BJ (cell line): ENCODE measurements around the gene FOXF1. TPM values are rescaled to one million over a fixed set of nuclear protein-coding genes. Genes with fewer than 3 reads are reported as not detected.

Experiments used
- CTCF ChIA-PET: fragments of 350-600 bp; formaldehyde crosslinking; extraction: SDS; loops from one replicate; lab custom pipeline; 2021; ENCODE audit warnings: antibody characterized with exemption, inconsistent platforms; lab: Yijun Ruan, JAX
- POLR2A ChIA-PET: fragments of 300-600 bp; sonication (Branson Sonifier 250); formaldehyde crosslinking; extraction: SDS; loops from one replicate; lab custom pipeline; 2021; ENCODE audit warnings: antibody characterized with exemption; lab: Charles Lee
- DNase-seq: peaks from one replicate; pipeline ENCODE4 v3.0.0-alpha.2; 2011; ENCODE audit warnings: low read depth
- H3K27me3 ChIP-seq: 2 replicates; pipeline ENCODE4 v1.6.0; 2011; ENCODE audit warnings: low read length; ENCODE audit not compliant: control insufficient read depth, insufficient read depth
- H3K36me3 ChIP-seq: 2 replicates; pipeline ENCODE4 v1.5.1; 2011; ENCODE audit warnings: low read length; ENCODE audit not compliant: control insufficient read depth, insufficient read depth
- H3K4me3 ChIP-seq: 2 replicates; pipeline ENCODE4 v1.5.1; 2011; ENCODE audit warnings: low read depth, mild to moderate bottlenecking, control low read depth, low read length
- CTCF ChIP-seq: IDR thresholded peaks from 2 replicates; pipeline ENCODE4 v1.5.1; 2011; ENCODE audit warnings: low read depth, mild to moderate bottlenecking, control low read depth, inconsistent platforms, low read length, moderate library complexity; ENCODE audit not compliant: insufficient read depth
- polyA plus RNA-seq: library from polyadenylated mRNA; depleted of rRNA; stranded (reverse); fragments of >200 nt; gene quantifications from 2 replicates; pipeline ENCODE4 v1.2.3, GENCODE V29; 2011

FOXF1 gene
- polyA plus RNA-seq, 1 experiment, result 7.7 TPM

GRCh38 chr16:86505185-86505898 lies 5.0 kb upstream of the FOXF1 start:
- H3K4me3 ChIP-seq, result peak overlapping the region; percentile 31
- H3K27me3 ChIP-seq, result peaks cover 25% of the 10 kb centered on the region
- no peak for DNase-seq
- CTCF ChIA-PET, result no interaction called here
- no peak for TF ChIP-seq CTCF
- H3K36me3 ChIP-seq, result no peaks in the 10 kb centered on the region; the same call in 1 of the 2 replicates
- POLR2A ChIA-PET, result no interaction called here

DNA sequence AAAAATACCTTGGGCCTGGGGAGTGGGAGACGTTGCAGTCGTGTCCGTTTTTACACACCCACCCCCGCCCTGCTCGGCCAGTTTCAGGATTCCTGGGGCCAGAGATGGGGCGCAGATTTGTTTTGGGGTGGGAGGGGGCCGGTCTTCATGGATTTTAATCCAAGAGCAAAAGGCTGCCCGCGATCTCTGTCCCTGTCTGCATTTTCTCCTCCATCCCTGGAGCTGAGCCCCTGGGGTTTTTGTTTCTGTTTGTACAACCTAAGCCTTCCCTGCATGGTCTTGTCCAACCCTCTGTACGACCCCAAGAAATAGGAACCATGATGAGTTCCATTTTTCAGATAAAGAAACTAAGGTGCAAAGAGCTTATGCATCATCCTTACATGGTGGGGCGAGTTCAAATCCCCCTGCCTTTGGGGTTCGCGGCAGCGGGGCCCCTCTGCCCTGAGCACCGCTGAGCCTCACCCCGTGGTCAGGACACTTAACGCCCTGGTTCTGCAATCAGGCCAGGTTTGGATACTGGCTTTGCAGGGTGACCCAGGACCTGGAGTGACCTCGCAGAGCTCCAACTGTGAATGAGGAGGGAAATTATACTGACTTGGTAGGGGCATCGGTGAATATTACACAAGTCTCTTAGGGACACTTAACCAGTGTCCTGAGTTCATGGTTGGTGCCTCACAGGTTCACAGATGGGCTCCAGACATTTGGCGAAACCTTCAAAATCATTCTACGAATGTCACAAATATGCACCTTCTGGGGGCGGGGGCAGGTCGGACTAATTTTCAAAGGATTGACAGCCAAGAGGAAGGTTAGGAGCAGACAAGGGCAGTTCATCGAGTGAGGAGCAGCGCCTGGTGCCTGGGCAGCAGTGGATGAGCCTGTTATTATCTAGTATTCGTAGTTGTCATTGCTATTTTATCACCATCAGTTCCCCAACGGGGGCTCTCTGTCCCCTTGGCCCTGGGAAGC lies 4.1 kb upstream of the FOXF1 start:
- ChIA-PET POLR2A (no interaction called here), CTCF (no interaction called here)
- H3K27me3 ChIP-seq, result peaks cover 20% of the 10 kb centered on the region
- no peak for DNase-seq
- H3K36me3 ChIP-seq, result no peaks in the 10 kb centered on the region; the same call in none of the 2 replicates
- H3K4me3 ChIP-seq, result peak overlapping the region; percentile 17
- no peak for TF ChIP-seq CTCF

- CTCF ChIA-PET, result interaction anchor here (2.0 kb wide), 1 partner anchor 10 kb away, joined by 9 read pairs; no protein-coding TSS in a partner anchor
Observed at GRCh38 chr16:86507173-86508027, 2.9 kb upstream of the FOXF1 start.

DNA sequence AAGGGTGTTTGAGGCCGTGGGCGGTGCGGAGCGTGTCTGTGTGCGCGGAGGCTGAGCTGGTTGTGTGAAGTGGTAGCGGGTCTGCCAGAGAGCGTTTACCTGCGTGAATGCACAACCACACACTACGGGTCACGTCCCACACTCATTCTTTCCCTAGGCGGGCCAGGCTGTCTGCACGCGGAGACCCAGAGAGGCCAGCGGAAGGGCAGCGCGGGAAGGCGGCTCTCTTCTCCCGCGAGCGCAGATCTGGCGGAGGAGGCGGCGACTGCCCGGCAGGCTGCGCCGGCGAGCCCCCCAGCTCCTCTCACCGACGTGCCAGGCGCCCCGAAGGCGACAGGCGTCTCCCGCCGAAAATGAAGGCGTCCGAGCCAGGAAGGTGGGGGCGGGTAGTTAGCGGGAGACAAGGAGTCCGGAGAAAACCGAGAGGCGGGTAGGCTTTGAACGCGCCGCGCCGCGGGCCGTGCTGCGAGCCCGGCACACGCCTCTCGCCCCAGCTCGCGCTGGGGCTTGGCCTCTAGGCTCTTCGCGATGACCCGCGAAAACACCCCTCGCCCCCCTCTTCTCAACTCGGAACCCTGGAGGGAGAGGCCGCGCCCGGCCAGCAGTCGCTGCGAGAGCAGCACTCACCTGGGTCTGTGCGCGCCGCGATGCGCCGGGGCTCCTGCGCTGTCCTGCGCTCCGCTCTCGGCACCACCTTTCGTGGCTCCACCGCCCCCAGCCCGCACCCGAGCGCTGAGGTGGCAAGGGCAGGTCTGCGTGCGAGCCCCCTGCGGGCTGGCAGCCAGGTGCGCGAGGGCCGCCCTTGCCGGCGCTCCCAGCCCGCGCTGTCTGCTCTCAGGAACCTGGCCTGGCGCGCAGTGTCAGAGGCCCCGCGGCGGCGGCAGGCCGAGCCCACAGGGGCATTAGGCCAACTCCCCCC lies 2.0 kb upstream of the FOXF1 start:
- Histone ChIP-seq H3K27me3 (peaks cover 13% of the 10 kb centered on the region), H3K36me3 (peaks cover 8% of the 10 kb centered on the region), H3K4me3 (peak overlapping the region; percentile 81)
- TF ChIP-seq CTCF, result 0 out of 2 replicates have a peak, but pooled peaks have one; percentile 9
- no peak for DNase-seq
- ChIA-PET POLR2A (no interaction called here), CTCF (interaction anchor here (1.4 to 2.0 kb wide), 2 partner anchors 9 to 112 kb away, joined by 3 to 9 read pairs; no protein-coding TSS in a partner anchor)

More at GRCh38 chr16:86507173-86508027, 2.9 kb upstream of the FOXF1 start:
- Histone ChIP-seq H3K4me3 (peak overlapping the region; percentile 81), H3K27me3 (peaks cover 13% of the 10 kb centered on the region), H3K36me3 (peaks cover 2% of the 10 kb centered on the region; the same call in 1 of the 2 replicates)
- no peak for TF ChIP-seq CTCF
- DNase-seq, result no peak
- POLR2A ChIA-PET, result no interaction called here
